Loucy (cell line): Measurements from ENCODE around the gene CETN3.

ENCODE experiments used
- CTCF ChIP-seq: fragments of 200-600 bp; sonication (generic); conservative IDR thresholded peaks from 2 replicates; pipeline ENCODE4 v1.5.1; 2014; ENCODE audit warnings: mild to moderate bottlenecking, antibody characterized with exemption, low read length
- EZH2phosphoT487 ChIP-seq: fragments of 200-600 bp; IDR thresholded peaks from 2 replicates; pipeline ENCODE4 v1.6.1; 2018; ENCODE audit warnings: antibody characterized with exemption, mild to moderate bottlenecking, moderate library complexity, borderline replicate concordance

- TF ChIP-seq CTCF (no peak), EZH2phosphoT487 (no peak)
Measured at GRCh38 chr5:90365328-90365727, 44.2 kb downstream of the CETN3 start.
